NT2/D1 (cell line): ENCODE data around the gene SLC9A6.

Experiments used
- YY1 ChIP-seq: IDR thresholded peaks from 2 replicates; pipeline ENCODE4 v1.6.1; 2011; ENCODE audit not compliant: insufficient read length, insufficient read depth
- ZNF274 ChIP-seq: IDR thresholded peaks from 2 replicates; pipeline ENCODE4 v1.6.1; 2011; ENCODE audit warnings: mild to moderate bottlenecking, low read depth, low read length

- TF ChIP-seq ZNF274 (no peak), YY1 (no peak)
These were observed 4.2 kb upstream of the SLC9A6 start for GRCh38 chrX:135981010-135981409.
